Measurements from ENCODE around the gene AR. TPM values are rescaled to one million over a fixed set of nuclear protein-coding genes. Genes with fewer than 3 reads are reported as not detected.
"Not testable (repeated sequence)": the region's sequence is repeated elsewhere in the genome, so short reads cannot be mapped to it uniquely, and the experiment has no call there.

The AR gene
- total and polyA plus RNA-seq, 4 donors: 2.8 to 67.4 (median 22.9) TPM

DNA sequence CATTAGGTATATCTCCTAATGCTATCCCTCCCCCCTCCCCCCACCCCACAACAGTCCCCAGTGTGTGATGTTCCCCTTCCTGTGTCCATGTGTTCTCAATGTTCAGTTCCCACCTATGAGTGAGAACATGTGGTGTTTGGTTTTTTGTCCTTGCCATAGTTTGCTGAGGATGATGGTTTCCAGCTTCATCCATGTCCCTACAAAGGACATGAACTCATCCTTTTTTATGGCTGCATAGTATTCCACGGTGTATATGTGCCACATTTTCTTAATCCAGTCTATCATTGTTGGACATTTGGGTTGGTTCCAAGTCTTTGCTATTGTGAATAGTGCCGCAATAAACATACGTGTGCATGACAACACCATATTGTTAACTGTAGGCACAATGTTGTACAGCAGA is 93.5 kb downstream of the AR start:
- 100% methylated on average over 2 of the region's 3 CpGs for WGBS
- H3K4me1 ChIP-seq (ENCODE audit: control insufficient read depth in 4 of 4, insufficient read depth in 4 of 4, low read length in 3 of 4); H3K4me3 ChIP-seq (ENCODE audit: low read depth in 1 of 3, low read length in 3 of 3); H3K9me3 ChIP-seq (ENCODE audit: control insufficient read depth in 4 of 4, low read length in 3 of 4); H3K9ac ChIP-seq (ENCODE audit: low read depth in 1 of 2, low read length in 2 of 2); DNase-seq (ENCODE audit: low spot score); H3K27ac ChIP-seq (ENCODE audit: low read depth in 1 of 2, low read length in 2 of 2); H3K27me3 ChIP-seq (ENCODE audit: control insufficient read depth in 4 of 4, insufficient read depth in 4 of 4, low read length in 3 of 4); H3K36me3 ChIP-seq (ENCODE audit: control insufficient read depth in 4 of 4, insufficient read depth in 3 of 4, low read depth in 1 of 4, low read length in 3 of 4): not testable (repeated sequence)

DNA sequence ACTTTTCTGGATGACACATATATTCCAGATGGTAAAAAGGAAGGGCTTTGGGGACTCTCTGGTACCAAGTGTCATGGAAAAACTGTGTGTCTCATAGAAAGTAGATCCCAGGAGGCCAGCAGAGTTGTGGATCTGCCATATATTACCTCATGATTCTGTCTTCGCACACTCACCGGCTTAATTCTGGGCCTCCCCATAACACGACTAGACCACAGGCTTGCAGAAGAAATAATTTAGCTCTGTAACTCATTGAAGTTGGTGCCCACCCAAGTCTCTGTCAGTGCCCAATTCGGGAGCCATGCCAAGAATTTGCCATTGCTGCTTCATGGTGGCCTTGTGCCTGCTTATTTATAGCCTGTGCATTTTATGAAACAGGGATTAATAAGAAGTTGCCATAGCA is 104.5 kb downstream of the AR start:
- Histone ChIP-seq H3K27me3 (ENCODE audit: control insufficient read depth in 4 of 4, insufficient read depth in 4 of 4, low read length in 3 of 4) (no peaks in the 10 kb centered on the region), H3K9me3 (ENCODE audit: control insufficient read depth in 4 of 4, low read length in 3 of 4) (no peaks in the 10 kb centered on the region), H3K9ac (ENCODE audit: low read depth in 1 of 2, low read length in 2 of 2) (no peak overlapping the region), H3K27ac (ENCODE audit: low read depth in 1 of 2, low read length in 2 of 2) (no peak overlapping the region), H3K4me1 (ENCODE audit: control insufficient read depth in 4 of 4, insufficient read depth in 4 of 4, low read length in 3 of 4) (peaks cover 2 to 7% (median 4%) of the 10 kb centered on the region in 4 donors), H3K4me3 (ENCODE audit: low read depth in 1 of 3, low read length in 3 of 3) (no peak overlapping the region), H3K36me3 (ENCODE audit: control insufficient read depth in 4 of 4, insufficient read depth in 3 of 4, low read depth in 1 of 4, low read length in 3 of 4) (peaks cover 0 to 19% (median 12%) of the 10 kb centered on the region in 4 donors)
- no peak for TF ChIP-seq RXRA (IDR thresholded peaks at IDR 0.05)
- TF ChIP-seq, protein P1, sequence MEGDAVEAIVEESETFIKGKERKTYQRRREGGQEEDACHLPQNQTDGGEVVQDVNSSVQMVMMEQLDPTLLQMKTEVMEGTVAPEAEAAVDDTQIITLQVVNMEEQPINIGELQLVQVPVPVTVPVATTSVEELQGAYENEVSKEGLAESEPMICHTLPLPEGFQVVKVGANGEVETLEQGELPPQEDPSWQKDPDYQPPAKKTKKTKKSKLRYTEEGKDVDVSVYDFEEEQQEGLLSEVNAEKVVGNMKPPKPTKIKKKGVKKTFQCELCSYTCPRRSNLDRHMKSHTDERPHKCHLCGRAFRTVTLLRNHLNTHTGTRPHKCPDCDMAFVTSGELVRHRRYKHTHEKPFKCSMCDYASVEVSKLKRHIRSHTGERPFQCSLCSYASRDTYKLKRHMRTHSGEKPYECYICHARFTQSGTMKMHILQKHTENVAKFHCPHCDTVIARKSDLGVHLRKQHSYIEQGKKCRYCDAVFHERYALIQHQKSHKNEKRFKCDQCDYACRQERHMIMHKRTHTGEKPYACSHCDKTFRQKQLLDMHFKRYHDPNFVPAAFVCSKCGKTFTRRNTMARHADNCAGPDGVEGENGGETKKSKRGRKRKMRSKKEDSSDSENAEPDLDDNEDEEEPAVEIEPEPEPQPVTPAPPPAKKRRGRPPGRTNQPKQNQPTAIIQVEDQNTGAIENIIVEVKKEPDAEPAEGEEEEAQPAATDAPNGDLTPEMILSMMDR (IDR thresholded peaks at IDR 0.05; ENCODE audit: low read depth, low read length, missing input control): no peak
- DNase-seq (ENCODE audit: low spot score): no peak
- 90% methylated on average over 4 of the region's 4 CpGs for WGBS

DNA sequence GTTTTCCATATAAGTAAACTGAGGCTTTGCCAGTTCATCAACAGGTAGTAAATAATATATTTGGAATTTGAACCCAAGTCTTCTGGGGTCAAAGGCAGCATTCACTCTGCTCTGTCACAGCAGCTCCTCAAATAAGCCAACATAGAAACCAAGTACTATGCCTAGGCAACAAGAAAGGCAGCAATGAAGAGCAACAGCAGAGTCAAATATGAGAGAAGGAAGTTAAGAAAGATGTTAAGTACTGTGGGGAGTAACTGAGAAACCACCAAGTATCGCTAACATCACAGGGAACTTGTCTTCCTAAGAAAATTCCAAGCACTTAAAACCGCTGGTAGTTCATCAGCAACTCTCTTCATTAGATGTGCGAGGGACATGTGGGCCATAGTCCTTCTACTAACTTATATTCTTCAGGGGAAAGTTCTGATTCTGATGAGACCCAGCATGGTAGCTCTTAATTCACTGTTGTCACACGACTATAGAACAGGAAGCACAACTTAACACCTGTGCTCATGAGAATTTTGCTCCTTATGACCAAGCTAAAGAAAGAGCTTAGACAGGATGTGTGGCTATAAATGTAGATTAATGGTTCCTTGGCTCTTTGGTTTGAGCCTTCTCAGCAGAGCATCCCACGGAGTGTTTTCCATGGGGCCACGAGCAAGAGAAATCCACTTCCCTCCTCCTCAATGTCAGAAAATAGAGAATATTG is 107.8 kb downstream of the AR start:
- 93% methylated on average over 6 of the region's 6 CpGs for WGBS
- Histone ChIP-seq H3K4me1 (ENCODE audit: control insufficient read depth in 4 of 4, insufficient read depth in 4 of 4, low read length in 3 of 4) (peaks cover 4 to 14% (median 6%) of the 10 kb centered on the region in 4 donors), H3K27ac (ENCODE audit: low read depth in 1 of 2, low read length in 2 of 2) (no peak overlapping the region), H3K9ac (ENCODE audit: low read depth in 1 of 2, low read length in 2 of 2) (no peak overlapping the region), H3K36me3 (ENCODE audit: control insufficient read depth in 4 of 4, insufficient read depth in 3 of 4, low read depth in 1 of 4, low read length in 3 of 4) (peaks cover 0 to 11% (median 5%) of the 10 kb centered on the region in 4 donors), H3K27me3 (ENCODE audit: control insufficient read depth in 4 of 4, insufficient read depth in 4 of 4, low read length in 3 of 4) (no peaks in the 10 kb centered on the region), H3K9me3 (ENCODE audit: control insufficient read depth in 4 of 4, low read length in 3 of 4) (no peaks in the 10 kb centered on the region), H3K4me3 (ENCODE audit: low read depth in 1 of 3, low read length in 3 of 3) (no peak overlapping the region)
- TF ChIP-seq HNF4A (conservative IDR thresholded peaks at IDR 0.05): no peak
- no peak for TF ChIP-seq FOXA1 (IDR thresholded peaks at IDR 0.05)
- TF ChIP-seq EGR1 (IDR thresholded peaks at IDR 0.05; ENCODE audit: low read depth in 2 of 2): no peak
- TF ChIP-seq, protein P2, sequence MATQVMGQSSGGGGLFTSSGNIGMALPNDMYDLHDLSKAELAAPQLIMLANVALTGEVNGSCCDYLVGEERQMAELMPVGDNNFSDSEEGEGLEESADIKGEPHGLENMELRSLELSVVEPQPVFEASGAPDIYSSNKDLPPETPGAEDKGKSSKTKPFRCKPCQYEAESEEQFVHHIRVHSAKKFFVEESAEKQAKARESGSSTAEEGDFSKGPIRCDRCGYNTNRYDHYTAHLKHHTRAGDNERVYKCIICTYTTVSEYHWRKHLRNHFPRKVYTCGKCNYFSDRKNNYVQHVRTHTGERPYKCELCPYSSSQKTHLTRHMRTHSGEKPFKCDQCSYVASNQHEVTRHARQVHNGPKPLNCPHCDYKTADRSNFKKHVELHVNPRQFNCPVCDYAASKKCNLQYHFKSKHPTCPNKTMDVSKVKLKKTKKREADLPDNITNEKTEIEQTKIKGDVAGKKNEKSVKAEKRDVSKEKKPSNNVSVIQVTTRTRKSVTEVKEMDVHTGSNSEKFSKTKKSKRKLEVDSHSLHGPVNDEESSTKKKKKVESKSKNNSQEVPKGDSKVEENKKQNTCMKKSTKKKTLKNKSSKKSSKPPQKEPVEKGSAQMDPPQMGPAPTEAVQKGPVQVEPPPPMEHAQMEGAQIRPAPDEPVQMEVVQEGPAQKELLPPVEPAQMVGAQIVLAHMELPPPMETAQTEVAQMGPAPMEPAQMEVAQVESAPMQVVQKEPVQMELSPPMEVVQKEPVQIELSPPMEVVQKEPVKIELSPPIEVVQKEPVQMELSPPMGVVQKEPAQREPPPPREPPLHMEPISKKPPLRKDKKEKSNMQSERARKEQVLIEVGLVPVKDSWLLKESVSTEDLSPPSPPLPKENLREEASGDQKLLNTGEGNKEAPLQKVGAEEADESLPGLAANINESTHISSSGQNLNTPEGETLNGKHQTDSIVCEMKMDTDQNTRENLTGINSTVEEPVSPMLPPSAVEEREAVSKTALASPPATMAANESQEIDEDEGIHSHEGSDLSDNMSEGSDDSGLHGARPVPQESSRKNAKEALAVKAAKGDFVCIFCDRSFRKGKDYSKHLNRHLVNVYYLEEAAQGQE (IDR thresholded peaks at IDR 0.05): no peak
- DNase-seq (ENCODE audit: low spot score): no peak

DNA sequence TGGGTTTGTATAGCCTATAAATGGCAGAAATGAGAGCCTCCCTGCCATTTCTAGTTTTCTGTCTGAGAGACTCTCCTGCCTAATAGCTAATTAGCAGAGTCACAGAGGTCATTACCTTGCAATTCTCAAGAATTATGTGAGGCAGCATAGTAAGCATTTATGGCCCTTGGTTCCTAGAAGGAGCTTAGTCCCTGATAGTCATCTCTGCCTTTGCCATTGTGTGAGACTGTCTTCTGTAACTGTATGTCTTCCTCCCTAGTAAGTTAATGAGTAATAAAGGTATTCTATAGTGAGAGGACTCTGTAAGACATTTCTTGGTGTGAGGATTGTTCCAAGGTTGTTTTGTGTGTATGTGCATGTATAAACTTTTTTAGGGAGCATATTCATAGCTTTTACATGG is 108.7 kb downstream of the AR start:
- no peaks in the 10 kb centered on the region for H3K9me3 ChIP-seq (ENCODE audit: control insufficient read depth in 4 of 4, low read length in 3 of 4)
- H3K4me3 ChIP-seq (ENCODE audit: low read depth in 1 of 3, low read length in 3 of 3): no peak overlapping the region
- peaks cover 4 to 14% (median 6%) of the 10 kb centered on the region in 4 donors for H3K4me1 ChIP-seq (ENCODE audit: control insufficient read depth in 4 of 4, insufficient read depth in 4 of 4, low read length in 3 of 4)
- no peak overlapping the region for H3K9ac ChIP-seq (ENCODE audit: low read depth in 1 of 2, low read length in 2 of 2)
- DNase-seq (ENCODE audit: low spot score): no peak
- H3K36me3 ChIP-seq (ENCODE audit: control insufficient read depth in 4 of 4, insufficient read depth in 3 of 4, low read depth in 1 of 4, low read length in 3 of 4): peaks cover 0 to 11% (median 4%) of the 10 kb centered on the region in 4 donors
- H3K27ac ChIP-seq (ENCODE audit: low read depth in 1 of 2, low read length in 2 of 2): no peak overlapping the region
- H3K27me3 ChIP-seq (ENCODE audit: control insufficient read depth in 4 of 4, insufficient read depth in 4 of 4, low read length in 3 of 4): no peaks in the 10 kb centered on the region
- no peak for TF ChIP-seq HNF4G (IDR thresholded peaks at IDR 0.05)
- no peak for TF ChIP-seq RAD21 (IDR thresholded peaks at IDR 0.05)
- TF ChIP-seq HNF4A (conservative IDR thresholded peaks at IDR 0.05): no peak
- no peak for TF ChIP-seq JUND (IDR thresholded peaks at IDR 0.05)
- TF ChIP-seq, protein P3, sequence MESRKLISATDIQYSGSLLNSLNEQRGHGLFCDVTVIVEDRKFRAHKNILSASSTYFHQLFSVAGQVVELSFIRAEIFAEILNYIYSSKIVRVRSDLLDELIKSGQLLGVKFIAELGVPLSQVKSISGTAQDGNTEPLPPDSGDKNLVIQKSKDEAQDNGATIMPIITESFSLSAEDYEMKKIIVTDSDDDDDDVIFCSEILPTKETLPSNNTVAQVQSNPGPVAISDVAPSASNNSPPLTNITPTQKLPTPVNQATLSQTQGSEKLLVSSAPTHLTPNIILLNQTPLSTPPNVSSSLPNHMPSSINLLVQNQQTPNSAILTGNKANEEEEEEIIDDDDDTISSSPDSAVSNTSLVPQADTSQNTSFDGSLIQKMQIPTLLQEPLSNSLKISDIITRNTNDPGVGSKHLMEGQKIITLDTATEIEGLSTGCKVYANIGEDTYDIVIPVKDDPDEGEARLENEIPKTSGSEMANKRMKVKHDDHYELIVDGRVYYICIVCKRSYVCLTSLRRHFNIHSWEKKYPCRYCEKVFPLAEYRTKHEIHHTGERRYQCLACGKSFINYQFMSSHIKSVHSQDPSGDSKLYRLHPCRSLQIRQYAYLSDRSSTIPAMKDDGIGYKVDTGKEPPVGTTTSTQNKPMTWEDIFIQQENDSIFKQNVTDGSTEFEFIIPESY (IDR thresholded peaks at IDR 0.05): no peak
- TF ChIP-seq, protein P2 (IDR thresholded peaks at IDR 0.05): no peak

Data from liver (tissue), 9 donors.